ENCODE data around the gene IRX6.

The IRX6 gene

DNA sequence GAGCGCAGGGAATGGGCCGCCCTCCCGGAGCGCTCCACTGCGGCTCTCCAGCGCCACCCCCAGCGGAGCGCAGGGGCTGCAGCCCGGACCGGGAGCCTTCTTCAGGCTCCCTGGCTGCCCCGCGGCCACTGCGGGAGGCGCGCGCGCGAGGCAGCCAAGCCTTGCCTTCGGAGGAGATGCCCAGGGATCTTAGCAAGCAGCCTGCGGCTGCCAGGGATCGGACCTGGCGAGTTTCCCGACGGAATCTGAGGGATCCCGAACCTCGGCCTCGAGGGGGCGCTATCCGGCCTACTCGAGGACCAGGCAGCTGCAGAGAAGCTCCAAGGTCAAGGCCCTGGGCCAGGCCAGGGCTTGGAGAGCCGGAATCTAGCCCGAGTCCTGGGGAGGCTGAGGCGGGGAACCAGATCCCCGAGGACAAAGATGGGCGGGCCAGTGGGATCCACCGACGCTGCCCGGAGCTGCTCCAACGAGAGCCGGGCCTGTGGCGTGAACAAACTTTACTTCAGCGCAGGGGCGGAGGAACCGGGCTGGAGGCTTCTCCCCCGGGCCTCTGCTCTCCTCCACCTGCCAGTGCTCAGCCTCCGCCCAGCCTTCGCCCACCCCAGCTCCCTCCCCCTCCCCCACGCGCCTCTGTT lies at the start of gene IRX6:
Gene IRX6 (plus strand): TSS at position 567 of the 635 bp plus-strand sequence. CDS start 889 bp downstream, outside the sequence.
- no peak for DNase-seq (ENCODE audit: low read depth)

- DNase-seq (ENCODE audit: low read depth): no peak
Measured at GRCh38 chr16:55274391-55274790, 49.6 kb upstream of the IRX6 start.

- no peak for DNase-seq (ENCODE audit: low read depth)
Measured at GRCh38 chr16:55275167-55275566, 48.8 kb upstream of the IRX6 start.

GRCh38 chr16:55275869-55276268 lies 48.1 kb upstream of the IRX6 start:
- DNase-seq (ENCODE audit: low read depth): no peak

DNA sequence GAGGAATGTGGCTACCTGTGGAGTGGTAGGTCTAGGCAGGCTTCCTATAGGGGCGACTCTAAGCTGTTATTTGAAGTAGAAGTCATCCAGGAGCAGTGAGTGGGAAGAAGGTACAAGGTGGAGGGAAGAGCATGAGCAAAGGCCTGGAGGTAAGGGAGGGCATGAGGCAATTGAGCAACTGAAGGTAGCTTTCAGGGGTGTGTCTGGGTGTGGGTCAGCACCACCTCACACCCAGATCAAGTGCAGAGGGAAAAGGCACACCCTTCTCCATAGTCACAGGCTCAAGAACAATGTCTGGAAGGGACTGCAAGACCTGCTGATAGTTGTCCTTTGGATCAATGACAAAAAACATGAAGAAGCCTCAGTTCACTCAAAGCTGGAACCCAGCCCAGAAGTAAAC lies 46.5 kb upstream of the IRX6 start:
- no peak for DNase-seq (ENCODE audit: low read depth)

DNA sequence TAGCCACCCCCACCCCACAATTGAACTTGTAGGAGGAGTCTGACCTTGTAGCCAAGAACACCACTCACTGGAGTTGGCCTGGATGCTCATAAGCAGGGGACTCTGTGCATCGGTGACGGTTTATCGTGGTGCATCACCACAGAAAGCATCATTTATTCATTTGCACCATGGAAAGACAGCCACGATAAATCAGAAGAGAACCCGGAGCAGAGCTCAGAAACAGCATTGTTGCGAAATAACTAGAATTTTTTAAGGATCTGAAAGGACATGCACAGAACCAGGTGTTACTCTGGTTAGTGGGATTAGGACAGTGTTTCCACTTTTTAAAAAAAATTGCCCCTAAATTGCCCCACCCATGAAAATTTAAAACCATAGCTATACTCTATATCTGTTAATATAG lies 44.4 kb upstream of the IRX6 start:
- no peak for DNase-seq (ENCODE audit: low read depth)

GRCh38 chr16:55280587-55280986 lies 43.4 kb upstream of the IRX6 start:
- DNase-seq (ENCODE audit: low read depth): no peak

DNA sequence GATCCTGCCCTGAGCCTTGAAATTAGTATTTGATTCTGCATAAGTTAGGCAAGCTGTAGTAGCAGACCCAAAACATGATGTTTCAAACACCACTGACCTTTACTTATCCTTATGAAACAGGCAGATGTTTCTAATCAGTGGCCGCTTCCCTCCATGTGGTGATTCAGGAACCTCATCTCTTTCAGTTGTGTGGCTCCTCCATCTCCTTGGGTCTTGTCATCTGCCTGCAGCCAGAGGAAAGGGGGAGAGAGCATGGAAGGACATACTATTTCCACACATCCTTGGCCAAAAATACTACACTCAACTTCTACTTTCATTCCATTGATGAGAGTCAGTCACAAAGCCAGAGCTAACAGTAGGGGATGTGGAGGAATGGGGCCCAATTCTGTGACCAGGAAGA lies 41.6 kb upstream of the IRX6 start:
- DNase-seq (ENCODE audit: low read depth): no peak

DNA sequence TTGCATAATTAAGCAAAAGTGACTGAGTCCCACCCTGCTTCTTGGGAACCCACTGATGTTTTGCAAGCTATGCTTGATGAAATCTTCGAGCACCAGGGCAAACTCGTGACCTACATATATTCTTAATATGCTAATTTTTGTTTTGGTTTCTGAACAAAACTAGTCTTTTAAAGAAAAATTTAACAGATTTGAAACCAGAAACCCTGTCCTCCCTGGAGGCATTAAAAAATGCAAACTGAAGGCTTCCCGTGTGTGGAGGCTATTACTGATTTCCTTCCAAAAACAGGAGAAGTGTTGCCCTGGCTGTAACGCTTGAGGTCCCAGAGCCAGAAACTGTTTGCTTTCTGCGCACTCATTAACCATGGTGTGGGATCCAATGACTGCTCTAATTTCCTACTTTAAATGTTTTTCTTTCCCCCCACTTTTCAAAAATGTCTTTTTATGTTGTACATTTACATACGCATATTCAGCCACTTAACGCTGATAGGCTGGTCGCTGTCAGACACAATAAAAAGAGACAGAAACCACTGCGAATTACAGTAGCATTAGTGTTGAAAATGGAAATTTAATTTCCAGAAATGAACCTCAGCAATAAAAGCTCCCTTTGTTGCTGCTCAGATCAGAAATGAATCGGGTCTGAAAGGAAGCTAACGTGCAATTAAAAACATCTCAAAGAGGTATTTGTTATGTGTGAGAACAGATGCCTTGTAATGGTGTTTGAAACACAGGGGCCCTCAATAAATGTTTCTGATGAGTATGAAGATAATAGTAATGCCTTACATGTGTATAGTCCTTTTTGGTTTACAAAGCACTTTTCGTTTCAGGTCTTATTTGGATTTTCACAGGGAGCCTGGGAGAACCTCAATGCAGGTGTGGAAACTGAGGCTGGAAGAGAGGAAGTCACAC lies 39.9 kb upstream of the IRX6 start:
- no peak for DNase-seq (ENCODE audit: low read depth)

DNA sequence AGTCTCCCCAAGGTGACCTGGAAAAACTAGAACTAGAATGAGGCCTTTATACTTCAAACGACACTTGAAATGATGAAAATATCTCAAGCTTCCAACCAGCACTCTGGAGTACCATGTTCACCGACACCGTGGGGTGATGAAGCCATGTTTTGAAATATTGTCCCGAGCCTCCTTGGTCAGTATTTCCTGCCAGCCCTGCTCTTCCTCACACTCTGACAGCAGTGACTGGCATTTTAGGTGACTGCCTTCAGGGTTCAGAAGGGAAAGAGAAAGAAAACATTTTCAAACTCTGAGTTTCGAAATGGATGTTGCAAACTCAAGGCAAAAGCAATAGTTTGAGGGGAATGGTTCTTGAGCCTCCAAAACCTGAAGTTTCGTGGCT lies 39.3 kb upstream of the IRX6 start:
- no peak for DNase-seq (ENCODE audit: low read depth)

GRCh38 chr16:55285586-55285985 lies 38.4 kb upstream of the IRX6 start:
- DNase-seq (ENCODE audit: low read depth): no peak

DNA sequence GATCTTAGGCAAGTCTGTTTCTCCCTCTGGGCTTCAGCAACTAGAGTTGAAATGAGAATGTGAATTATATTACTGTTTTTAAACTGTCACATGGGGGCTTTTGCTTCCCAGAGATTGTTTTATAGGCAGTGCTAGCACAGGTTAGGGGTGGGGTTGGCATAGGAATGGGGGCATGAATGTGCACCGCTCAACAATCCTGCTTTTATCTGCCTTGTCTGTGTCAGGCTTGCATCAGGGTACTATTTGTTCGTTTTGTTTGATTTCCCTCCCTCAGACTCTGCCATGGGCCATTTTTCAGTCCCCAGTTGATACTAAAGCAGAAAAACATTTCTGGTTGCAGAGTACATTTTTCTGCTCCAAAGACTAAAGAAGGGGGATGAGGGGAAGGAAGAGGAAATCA lies 34.6 kb upstream of the IRX6 start:
- no peak for DNase-seq (ENCODE audit: low read depth)

DNA sequence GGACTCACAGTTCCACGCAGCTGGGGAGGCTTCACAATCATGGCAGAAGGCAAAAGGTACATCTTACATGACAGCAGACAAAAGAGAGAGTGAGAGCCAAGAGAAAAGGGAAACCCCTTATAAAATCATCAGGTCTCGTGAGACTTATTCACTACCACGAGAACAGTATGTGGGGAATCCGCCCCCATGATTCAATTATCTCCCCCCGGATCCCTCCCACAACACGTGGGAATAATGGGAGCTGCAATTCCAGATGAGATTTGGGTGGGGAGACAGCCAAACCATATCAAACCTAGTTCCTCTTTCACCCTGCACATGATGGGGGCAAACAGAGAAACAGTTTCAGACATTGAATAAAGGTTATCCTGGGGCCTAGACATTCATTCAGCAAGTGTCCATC lies 32.2 kb upstream of the IRX6 start:
- no peak for DNase-seq (ENCODE audit: low read depth)

GRCh38 chr16:55292491-55292890 lies 31.5 kb upstream of the IRX6 start:
- DNase-seq (ENCODE audit: low read depth): no peak

DNA sequence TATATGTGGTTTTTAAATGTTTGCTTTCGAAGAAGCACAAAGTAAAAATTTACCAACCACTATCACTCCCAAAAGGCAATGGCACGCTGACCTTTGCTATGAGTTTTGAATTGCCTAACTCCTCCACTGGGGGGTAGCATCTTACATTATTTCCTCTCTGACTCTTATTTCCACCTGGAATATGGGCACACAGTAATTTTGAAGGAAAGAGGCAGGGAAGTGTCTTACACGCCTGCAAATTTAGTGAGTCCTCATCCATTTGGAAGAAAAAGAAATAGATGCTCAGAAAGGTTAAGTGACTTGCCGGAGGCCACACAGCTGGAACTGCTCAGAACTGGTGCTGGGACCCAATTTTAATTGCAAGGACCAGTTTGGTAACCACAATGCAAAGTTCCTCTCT lies 29.9 kb upstream of the IRX6 start:
- no peak for DNase-seq (ENCODE audit: low read depth)

GRCh38 chr16:55294931-55295342 lies 29.1 kb upstream of the IRX6 start:
- DNase-seq (ENCODE audit: low read depth): no peak

DNA sequence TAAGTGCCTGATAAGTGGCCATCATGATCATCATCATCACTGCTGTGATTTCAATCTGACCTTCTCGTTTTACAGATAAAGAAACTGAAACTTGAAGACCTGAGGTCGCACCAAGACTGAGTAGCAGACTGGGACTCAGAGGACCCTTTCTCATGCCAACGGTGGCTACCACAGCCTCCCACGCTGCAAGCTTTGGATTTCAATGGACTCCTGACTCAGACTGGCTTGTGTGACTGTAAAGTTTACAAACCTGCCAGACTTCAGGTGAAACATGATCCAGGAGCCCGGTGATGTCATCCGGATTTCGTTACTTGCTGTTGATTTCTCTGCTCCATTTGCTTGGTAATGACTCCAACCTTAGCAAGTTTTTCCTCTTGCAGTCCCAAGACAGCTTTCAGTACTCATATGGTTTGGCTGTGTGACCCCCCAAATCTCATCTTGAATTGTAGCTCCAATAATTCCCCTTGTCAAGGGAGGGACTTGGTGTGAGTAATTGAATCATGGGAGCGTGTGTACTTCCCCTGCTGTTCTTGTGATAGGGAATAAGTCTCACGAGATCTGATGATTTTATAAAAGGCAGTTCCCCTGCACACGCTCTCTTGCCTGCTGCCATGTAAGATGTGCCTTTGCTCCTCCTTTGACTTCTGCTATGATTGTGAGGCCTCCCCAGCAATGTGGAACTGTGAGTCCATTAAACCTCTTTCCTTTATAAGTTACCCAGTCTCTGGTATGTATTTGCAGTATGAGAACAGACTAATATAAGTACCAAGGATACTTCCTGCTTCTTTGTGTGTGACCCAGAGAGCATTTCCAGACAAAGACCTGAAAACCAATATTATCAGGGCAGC lies 26.7 kb upstream of the IRX6 start:
- no peak for DNase-seq (ENCODE audit: low read depth)

- no peak for DNase-seq (ENCODE audit: low read depth)
Measured at GRCh38 chr16:55297910-55298479, 26.0 kb upstream of the IRX6 start.

DNA sequence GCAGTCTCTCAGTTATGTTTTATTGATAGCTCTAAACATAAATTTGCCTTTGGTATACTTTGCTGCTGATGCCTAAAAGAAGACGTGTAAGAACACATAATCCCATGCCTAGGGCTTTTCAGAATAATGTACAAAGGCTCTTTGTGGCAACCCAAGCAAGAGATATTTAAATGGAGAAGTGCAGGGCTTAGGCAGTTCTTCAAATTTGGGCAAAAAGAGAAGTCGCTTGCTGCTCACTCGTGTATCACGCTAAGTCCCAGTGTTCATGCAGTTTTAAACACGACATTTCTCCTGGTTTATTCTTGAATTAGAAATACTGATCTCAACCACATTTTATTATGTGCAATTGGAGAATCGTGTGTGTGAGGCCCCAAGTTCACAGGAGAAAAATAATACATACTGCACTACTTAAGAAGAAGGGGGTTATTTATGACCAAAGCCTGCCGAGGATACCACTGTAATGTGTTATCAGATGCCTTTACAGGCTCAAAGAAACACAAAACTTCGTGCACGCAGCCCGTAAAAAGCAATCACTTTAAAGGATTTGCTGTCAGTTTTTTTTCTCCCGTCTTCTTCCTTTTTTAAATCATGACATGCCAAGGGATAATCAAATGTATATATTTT lies 22.5 kb upstream of the IRX6 start:
- DNase-seq (ENCODE audit: low read depth): no peak

DNA sequence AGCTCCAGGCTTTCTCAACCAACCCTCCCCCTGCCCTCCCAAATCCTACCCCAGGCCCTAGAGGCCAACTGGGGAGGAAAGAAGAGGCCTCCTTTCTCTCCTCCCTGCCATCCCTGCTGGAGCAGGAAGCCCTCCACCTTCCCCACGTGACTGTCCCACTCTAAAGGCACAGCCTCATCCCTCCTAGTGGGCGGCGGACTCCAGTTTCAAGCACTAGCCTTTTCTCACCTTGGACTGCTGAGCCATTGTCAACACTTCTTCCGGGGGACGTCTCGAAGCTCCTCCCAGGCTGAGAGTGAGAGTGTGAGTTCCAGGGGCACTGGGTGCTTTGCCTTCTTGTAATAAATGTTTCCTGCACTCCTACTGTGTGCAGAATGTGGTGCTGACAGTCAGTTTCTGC lies 21.4 kb upstream of the IRX6 start:
- DNase-seq (ENCODE audit: low read depth): no peak

GRCh38 chr16:55308973-55309372 lies 15.0 kb upstream of the IRX6 start:
- no peak for DNase-seq (ENCODE audit: low read depth)

DNA sequence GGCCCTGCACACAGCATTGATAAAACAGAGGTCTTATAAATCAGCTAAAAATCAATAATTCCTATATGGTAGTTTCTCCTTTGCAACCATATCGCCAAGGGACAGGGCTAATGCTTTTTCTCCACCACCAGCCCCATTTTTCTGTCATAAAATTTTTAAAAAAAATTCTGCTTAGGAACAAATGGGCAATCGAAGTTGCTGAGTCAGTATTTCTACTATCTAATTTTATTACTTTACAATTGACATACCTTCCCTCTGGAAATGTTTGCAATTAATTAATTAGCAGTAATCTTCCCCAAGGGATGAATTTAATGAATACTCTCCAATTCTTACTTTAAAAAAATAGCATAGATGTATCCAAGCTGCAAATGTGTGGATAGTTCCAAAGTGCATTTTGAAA lies 1.7 kb upstream of the IRX6 start:
- DNase-seq (ENCODE audit: low read depth): no peak
